GM10266 (cell line): ENCODE results near the gene POLD4.
A peak's percentile ranks its signal among the peaks of the same experiment; 100 is the strongest.
"Not testable (repeated sequence)": the region's sequence is repeated elsewhere in the genome, so short reads cannot be mapped to it uniquely, and the experiment has no call there.

Experiments used
- DNase-seq: peaks from one replicate; pipeline ENCODE4 v3.0.0; 2012; ENCODE audit errors: extremely low spot score
- TF ChIP-seq, protein P1 (sequence below): IDR thresholded peaks from 2 replicates; pipeline ENCODE4 v1.5.1; 2012; ENCODE audit warnings: mild to moderate bottlenecking, low read depth; ENCODE audit not compliant: control insufficient read depth, insufficient read depth; ENCODE audit errors: missing control alignments

Gene POLD4

DNA sequence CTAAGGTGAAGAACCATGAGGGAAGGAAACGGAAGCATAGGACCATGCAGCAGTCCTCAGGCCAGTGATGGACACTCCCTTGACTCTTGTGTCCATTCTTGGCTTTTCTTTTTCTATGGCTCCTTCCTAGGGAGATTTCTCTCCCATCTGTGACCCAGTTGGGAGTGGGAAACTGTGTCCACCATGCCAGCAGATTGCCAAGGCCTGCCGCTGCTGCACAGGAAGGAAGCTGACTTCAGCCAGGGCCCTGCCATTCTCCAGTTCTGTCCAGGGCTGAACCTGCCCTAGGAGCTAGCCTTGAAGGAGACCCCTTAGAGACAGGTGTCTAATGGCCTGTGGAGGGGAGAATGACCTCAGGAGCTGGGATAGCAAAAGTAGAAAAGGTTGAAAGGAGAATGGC lies 32.7 kb downstream of the POLD4 start:
- no peak for DNase-seq
- TF ChIP-seq, protein P1, sequence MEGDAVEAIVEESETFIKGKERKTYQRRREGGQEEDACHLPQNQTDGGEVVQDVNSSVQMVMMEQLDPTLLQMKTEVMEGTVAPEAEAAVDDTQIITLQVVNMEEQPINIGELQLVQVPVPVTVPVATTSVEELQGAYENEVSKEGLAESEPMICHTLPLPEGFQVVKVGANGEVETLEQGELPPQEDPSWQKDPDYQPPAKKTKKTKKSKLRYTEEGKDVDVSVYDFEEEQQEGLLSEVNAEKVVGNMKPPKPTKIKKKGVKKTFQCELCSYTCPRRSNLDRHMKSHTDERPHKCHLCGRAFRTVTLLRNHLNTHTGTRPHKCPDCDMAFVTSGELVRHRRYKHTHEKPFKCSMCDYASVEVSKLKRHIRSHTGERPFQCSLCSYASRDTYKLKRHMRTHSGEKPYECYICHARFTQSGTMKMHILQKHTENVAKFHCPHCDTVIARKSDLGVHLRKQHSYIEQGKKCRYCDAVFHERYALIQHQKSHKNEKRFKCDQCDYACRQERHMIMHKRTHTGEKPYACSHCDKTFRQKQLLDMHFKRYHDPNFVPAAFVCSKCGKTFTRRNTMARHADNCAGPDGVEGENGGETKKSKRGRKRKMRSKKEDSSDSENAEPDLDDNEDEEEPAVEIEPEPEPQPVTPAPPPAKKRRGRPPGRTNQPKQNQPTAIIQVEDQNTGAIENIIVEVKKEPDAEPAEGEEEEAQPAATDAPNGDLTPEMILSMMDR, result no peak

DNA sequence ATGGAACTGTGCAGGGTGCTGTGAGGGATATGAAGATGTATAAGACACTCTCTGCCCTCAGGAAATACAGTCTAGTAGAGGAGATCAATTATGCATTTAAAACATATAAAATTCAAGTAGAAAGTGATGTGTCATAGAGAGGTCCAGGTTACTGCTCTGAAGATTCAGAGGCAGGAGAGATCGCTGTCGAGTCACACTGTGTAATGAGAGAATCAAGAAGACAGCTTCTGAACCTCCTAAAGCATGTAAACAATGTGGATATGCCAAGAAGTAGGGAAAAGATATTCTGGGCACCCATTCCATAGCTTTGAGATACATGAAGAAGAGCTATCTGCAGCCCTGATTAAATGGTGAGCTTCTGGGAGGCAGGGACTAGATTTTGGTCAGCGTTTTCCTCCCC lies 33.3 kb downstream of the POLD4 start:
- TF ChIP-seq, protein P1, result no peak
- DNase-seq, result no peak

DNA sequence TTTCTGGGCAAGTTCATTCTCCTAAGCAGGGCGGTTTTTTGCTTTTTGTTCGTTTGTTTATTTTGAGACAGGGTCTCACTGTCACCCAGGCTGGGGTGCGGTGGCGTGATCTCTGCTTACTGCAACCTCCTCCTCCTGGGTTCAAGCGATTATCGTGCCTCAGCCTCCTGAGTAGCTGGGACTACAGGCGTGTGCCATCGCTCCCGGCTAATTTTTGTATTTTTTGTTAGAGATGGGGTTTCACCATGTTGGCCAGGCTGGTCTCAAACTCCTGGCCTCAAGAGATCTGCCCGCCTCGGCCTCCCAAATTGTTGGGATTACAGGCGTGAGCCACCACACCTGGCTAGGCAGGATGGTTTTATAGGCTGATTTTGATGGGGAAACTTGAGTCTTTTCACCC lies 34.5 kb downstream of the POLD4 start:
- DNase-seq, result not testable (repeated sequence)

DNA sequence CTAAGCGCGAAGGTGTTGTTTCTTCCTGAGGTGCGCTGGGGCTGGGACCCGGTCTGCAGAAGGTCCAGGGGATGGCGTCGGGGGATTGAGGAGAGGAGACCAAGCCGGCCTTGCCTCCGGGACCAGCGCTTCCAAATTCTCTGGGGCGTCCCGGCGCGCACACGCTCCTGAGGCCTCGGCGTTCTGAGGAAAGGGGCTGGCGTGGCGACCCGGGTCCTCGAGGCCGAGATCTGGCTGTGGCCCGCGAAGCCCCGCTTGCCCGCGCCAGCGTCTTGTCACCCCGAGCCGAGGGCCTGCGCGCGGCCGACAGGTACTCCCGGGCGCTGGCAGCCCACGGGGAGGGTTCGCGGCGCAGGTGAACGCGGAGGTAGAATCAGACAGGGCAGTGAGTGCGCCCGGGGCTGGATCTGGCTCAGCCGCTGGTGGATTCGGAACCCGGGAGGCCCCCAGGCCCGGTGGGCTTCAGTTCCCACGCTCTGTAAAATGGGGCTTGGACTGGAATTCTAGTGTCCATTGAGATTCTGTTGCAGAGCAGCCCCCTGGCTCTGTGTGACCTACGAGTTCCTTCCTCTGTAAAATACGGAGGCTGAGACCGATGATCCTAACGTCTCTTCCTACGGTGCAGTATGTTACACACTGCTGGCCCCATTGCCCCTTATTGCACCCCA lies 35.3 kb downstream of the POLD4 start:
- TF ChIP-seq, protein P1, result no peak
- DNase-seq, result no peak

DNA sequence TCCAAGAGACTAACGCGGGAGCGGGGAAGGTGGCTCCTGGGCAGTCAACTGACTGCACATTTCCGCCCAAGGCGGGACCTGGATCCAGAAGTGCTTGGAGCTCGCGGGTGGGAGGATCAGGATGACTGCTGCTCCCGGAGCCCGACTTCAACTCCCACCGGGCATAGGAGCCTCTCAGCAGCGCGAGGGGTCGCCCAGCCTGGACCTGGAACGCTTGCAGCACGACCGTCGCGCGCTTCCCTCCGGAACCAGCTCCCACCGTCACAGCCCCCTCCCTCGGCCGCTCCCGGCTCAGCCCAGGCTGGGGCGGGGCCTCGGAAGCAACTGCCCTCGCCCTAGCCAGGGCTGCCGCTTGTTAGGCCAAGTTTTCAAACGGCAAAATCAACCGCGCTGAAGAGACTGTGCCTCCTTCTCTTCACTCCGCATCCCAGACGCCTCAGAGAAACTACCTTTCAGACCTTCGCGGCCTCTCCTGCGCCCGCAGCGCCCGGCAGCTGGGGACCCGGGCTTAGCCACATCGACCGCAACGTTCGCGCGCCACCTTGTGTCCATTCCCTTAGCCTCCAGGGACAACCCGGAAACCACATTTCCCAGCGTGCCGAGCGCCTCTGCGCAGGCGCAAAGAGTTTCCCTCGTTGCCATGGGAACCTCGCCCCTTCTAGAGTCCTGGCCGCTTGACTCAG lies 36.0 kb downstream of the POLD4 start:
- TF ChIP-seq, protein P1, result peak; percentile 96

DNA sequence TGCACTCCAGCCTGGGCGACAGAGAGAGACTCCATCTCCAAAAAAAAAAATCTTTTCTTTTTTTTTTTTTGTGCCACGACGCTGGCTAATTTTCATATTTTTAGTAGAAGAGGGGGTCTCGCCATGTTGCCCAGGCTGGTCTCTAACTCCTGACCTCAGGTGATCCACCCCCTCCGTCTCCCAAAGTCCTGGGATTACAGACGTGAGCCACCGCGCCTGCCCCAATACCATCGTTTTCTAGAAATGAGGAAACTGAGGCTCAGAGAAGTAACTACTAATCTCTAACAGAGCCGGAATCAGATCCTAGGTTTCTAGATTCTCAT lies 36.5 kb downstream of the POLD4 start:
- TF ChIP-seq, protein P1, result no peak
- no peak for DNase-seq

More for the DNA sequence above, 36.0 kb downstream of the POLD4 start:
- peak; percentile 99 for DNase-seq

DNA sequence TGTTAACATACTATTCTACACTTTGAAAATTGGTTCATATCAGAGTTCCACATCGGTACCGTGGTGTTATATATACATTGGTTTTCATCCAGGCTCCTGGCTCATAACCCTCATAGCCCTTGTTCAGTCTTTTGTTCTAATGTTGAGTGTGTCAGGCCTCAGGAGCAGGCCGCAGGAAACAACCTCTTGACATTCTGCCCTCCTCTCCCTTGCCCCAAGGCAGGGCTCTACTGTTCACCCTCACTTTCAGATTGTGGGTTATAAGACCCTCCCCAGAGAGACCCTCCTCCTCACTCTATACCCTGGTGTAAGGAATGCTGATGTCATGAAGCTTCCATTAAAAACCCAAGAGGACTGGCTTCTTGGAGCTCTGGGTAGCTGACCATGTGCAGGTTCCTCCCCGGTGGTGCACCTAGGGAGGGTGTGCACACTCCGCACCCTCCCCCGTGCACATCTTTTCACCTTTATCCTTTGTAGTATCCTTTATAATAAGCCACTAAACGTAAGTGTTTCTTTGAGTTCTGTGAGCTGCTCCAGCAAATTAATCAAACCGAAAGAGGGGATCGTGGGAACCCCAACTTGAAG lies 37.9 kb downstream of the POLD4 start:
- peak; percentile 10 for DNase-seq
- TF ChIP-seq, protein P1, result no peak

DNA sequence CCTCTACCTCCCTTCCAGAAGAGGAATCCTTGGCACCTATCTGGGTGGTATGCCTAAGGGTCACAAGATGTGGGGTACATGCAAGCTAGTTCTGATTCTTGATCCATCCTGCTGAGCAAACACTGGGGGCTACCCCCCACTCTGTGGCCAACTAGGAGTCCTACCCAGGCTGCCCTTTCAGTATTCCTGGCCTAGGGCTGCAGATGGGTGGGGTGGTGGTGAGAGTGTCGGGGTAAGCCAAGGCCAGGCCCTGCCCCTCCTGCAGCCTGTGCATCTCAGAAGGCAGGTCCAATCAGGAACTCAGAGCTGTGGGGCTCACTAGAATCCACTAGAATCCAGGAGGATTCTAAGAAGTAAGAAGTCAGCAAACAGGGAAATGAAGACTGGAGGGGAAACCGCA lies 39.1 kb downstream of the POLD4 start:
- TF ChIP-seq, protein P1, result no peak
- no peak for DNase-seq
